Measurements from ENCODE around the gene CIP2A.

DNA sequence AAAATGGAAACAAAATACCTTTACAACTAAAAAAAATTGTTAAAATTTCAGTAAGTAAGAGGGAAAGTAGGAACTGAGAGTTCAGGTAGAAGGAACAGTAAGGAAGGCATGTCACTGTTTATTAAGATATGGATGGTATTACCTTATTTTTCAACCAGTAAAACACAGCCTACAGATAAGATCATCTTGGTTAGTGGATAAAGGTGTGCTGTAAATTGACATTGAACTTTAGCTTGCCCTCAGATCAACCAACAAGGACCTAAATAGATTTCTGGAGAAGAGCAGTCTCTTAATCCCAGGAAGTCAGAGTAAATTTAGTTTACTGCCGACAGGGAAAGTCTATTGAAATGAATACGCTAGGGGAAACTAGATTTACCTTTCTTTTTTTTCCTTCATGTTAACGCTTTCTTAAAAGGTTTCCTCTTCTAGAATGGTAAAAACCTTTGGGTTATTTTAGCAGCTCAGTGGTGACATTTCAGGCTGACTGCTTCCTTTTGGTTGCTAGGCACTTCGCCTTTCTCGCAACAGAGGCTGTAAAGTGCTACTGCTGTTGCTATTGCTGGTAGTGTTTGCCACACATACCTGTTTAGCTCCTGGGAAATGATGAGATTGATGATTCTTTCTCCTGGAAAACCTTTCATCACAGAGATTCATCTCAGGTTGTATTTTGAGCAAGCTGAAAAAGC, 13.2 kb upstream of the CIP2A start:
- TF ChIP-seq, protein P1, sequence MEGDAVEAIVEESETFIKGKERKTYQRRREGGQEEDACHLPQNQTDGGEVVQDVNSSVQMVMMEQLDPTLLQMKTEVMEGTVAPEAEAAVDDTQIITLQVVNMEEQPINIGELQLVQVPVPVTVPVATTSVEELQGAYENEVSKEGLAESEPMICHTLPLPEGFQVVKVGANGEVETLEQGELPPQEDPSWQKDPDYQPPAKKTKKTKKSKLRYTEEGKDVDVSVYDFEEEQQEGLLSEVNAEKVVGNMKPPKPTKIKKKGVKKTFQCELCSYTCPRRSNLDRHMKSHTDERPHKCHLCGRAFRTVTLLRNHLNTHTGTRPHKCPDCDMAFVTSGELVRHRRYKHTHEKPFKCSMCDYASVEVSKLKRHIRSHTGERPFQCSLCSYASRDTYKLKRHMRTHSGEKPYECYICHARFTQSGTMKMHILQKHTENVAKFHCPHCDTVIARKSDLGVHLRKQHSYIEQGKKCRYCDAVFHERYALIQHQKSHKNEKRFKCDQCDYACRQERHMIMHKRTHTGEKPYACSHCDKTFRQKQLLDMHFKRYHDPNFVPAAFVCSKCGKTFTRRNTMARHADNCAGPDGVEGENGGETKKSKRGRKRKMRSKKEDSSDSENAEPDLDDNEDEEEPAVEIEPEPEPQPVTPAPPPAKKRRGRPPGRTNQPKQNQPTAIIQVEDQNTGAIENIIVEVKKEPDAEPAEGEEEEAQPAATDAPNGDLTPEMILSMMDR (conservative IDR thresholded peaks at IDR 0.05) = no peak
- no peak for TF ChIP-seq ZFX (IDR thresholded peaks at IDR 0.05)

Measured in C4-2B (cell line).